Erythroblast (primary cell): ENCODE data around the gene WDR20.

Experiments used
- GATA1 ChIP-seq: IDR thresholded peaks from 2 replicates; pipeline ENCODE4 v1.6.1; 2011; ENCODE audit warnings: low read depth, mild to moderate bottlenecking, control low read depth, low read length, moderate library complexity
- POLR2A ChIP-seq: IDR thresholded peaks from 2 replicates; pipeline ENCODE4 v1.6.1; 2011; ENCODE audit warnings: mild to moderate bottlenecking, low read length

- TF ChIP-seq POLR2A: no peak
- no peak for TF ChIP-seq GATA1
Measured at GRCh38 chr14:102157346-102157745, 17.6 kb downstream of the WDR20 start.
